Measurements from ENCODE around the gene OR51F2. TPM values are rescaled to one million over a fixed set of nuclear protein-coding genes. Genes with fewer than 3 reads are reported as not detected.
"Not testable (repeated sequence)": the region's sequence is repeated elsewhere in the genome, so short reads cannot be mapped to it uniquely, and the experiment has no call there.

Gene OR51F2
- total RNA-seq, 2 experiments from 2014 or later, result not detected

- H3K4me3 Mint-ChIP-seq, result no peak within 1 kb of the TSS
- H3K27ac Mint-ChIP-seq, result no peak within 1 kb of the TSS
- H3K27me3 Mint-ChIP-seq, result peaks cover 9% of the 10 kb centered on the region
- H3K9me3 Mint-ChIP-seq, result no peaks in the 10 kb centered on the region
- H3K4me1 Mint-ChIP-seq, result no peaks in the 10 kb centered on the region
- no peak for ATAC-seq (ENCODE audit: low read depth)
- DNase-seq, result no peak
- H3K36me3 Mint-ChIP-seq, result no peaks in the 10 kb centered on the region
- POLR2A ChIA-PET, result no interaction called here
These were observed 27.9 kb downstream of the OR51F2 start, which contains the start of gene OR51S1 for GRCh38 chr11:4848908-4849532. TSS of gene OR51S1 (minus strand) at chr11:4849208. CDS start at chr11:4849208, 0 bp downstream.

GRCh38 chr11:4851033-4851432 is 29.9 kb downstream of the OR51F2 start:
- no peak for DNase-seq
- no peak for ATAC-seq (ENCODE audit: low read depth)
- Mint-ChIP-seq H3K36me3 (no peaks in the 10 kb centered on the region), H3K27me3 (peaks cover 7% of the 10 kb centered on the region), H3K4me1 (no peaks in the 10 kb centered on the region), H3K4me3 (no peak overlapping the region), H3K9me3 (no peaks in the 10 kb centered on the region), H3K27ac (no peak overlapping the region)
- POLR2A ChIA-PET, result no interaction called here

GRCh38 chr11:4854286-4854685 is 33.2 kb downstream of the OR51F2 start:
- H3K4me1 Mint-ChIP-seq; H3K27me3 Mint-ChIP-seq; ATAC-seq (ENCODE audit: low read depth); H3K27ac Mint-ChIP-seq; H3K4me3 Mint-ChIP-seq; DNase-seq; H3K36me3 Mint-ChIP-seq; H3K9me3 Mint-ChIP-seq; POLR2A ChIA-PET: not testable (repeated sequence)

GRCh38 chr11:4862447-4863236 is 41.5 kb downstream of the OR51F2 start:
- no peaks in the 10 kb centered on the region for H3K4me1 Mint-ChIP-seq
- no peak overlapping the region for H3K4me3 Mint-ChIP-seq
- no peak for DNase-seq
- H3K9me3 Mint-ChIP-seq, result peaks cover 2% of the 10 kb centered on the region
- no peaks in the 10 kb centered on the region for H3K27me3 Mint-ChIP-seq
- no peak for ATAC-seq (ENCODE audit: low read depth)
- H3K36me3 Mint-ChIP-seq, result no peaks in the 10 kb centered on the region
- POLR2A ChIA-PET, result no interaction called here
- no peak overlapping the region for H3K27ac Mint-ChIP-seq

- ATAC-seq (ENCODE audit: low read depth) (no peak), DNase-seq (no peak)
- no peaks in the 10 kb centered on the region for H3K4me1 Mint-ChIP-seq
- H3K27ac Mint-ChIP-seq, result no peak overlapping the region
- H3K27me3 Mint-ChIP-seq, result no peaks in the 10 kb centered on the region
- peaks cover 2% of the 10 kb centered on the region for H3K9me3 Mint-ChIP-seq
- H3K4me3 Mint-ChIP-seq, result no peak overlapping the region
- POLR2A ChIA-PET, result no interaction called here
- H3K36me3 Mint-ChIP-seq, result no peaks in the 10 kb centered on the region
These were observed 42.8 kb downstream of the OR51F2 start for GRCh38 chr11:4863876-4864275.

GRCh38 chr11:4865855-4866254 is 44.7 kb downstream of the OR51F2 start:
- no peak for DNase-seq
- ATAC-seq (ENCODE audit: low read depth), result no peak
- no peak overlapping the region for H3K4me3 Mint-ChIP-seq
- POLR2A ChIA-PET, result no interaction called here
- no peaks in the 10 kb centered on the region for H3K36me3 Mint-ChIP-seq
- H3K27ac Mint-ChIP-seq, result no peak overlapping the region
- H3K9me3 Mint-ChIP-seq, result peaks cover 2% of the 10 kb centered on the region
- H3K27me3 Mint-ChIP-seq, result no peaks in the 10 kb centered on the region
- H3K4me1 Mint-ChIP-seq, result no peaks in the 10 kb centered on the region

Other genes with a start within 250 kb of the OR51F2 start
- gene OR52I2, start 239.6 kb upstream of the OR51F2 start, total RNA-seq, result not detected
- gene OR52I1, start 227.3 kb upstream of the OR51F2 start, total RNA-seq, result not detected
- 10 to 100 TPM; 17.7 to 21.4 TPM for gene TRIM68, start 213.1 kb upstream of the OR51F2 start, total RNA-seq
- not detected for gene OR51D1, start 183.8 kb upstream of the OR51F2 start, total RNA-seq
- gene OR51E1, start 177.3 kb upstream of the OR51F2 start, total RNA-seq, result not detected
- not detected for gene OR51E2, start 123.5 kb upstream of the OR51F2 start, total RNA-seq
- not detected for gene MMP26, start 116.5 kb upstream of the OR51F2 start, total RNA-seq
- gene OR51F1, start 51.4 kb upstream of the OR51F2 start, total RNA-seq, result not detected
- gene OR52R1, start 16.9 kb upstream of the OR51F2 start, total RNA-seq, result not detected
- not detected for gene OR51S1, start 27.9 kb downstream of the OR51F2 start, total RNA-seq
- gene OR51T1, start 60.6 kb downstream of the OR51F2 start, total RNA-seq, result not detected
- not detected for gene OR51A7, start 82.5 kb downstream of the OR51F2 start, total RNA-seq
- not detected for gene OR51G2, start 98.0 kb downstream of the OR51F2 start, total RNA-seq
- gene OR51G1, start 103.0 kb downstream of the OR51F2 start, total RNA-seq, result not detected
- not detected for gene OR51A4, start 126.3 kb downstream of the OR51F2 start, total RNA-seq
- not detected for gene OR51A2, start 134.4 kb downstream of the OR51F2 start, total RNA-seq
- not detected for gene OR51L1, start 173.5 kb downstream of the OR51F2 start, total RNA-seq
- not detected for gene OR52J3, start 225.2 kb downstream of the OR51F2 start, total RNA-seq
- gene OR52E2, start 238.3 kb downstream of the OR51F2 start, total RNA-seq, result not detected
- not detected for gene OR52E1, start 248.3 kb downstream of the OR51F2 start, total RNA-seq